GM21526 (cell line): ENCODE data around the gene DMWD.
"Not testable (repeated sequence)": the region's sequence is repeated elsewhere in the genome, so short reads cannot be mapped to it uniquely, and the experiment has no call there.

Experiments used
- ATAC-seq: cut with Tn5 transposase; IDR thresholded peaks from one replicate; pipeline ENCODE4 v1.9.1; 2021; ENCODE audit warnings: moderate library complexity; ENCODE audit not compliant: unreplicated experiment, low FRiP score

Gene DMWD

GRCh38 chr19:45757695-45758094, 35.0 kb downstream of the DMWD start:
- no peak for ATAC-seq

GRCh38 chr19:45754323-45754722, 38.3 kb downstream of the DMWD start:
- no peak for ATAC-seq

DNA sequence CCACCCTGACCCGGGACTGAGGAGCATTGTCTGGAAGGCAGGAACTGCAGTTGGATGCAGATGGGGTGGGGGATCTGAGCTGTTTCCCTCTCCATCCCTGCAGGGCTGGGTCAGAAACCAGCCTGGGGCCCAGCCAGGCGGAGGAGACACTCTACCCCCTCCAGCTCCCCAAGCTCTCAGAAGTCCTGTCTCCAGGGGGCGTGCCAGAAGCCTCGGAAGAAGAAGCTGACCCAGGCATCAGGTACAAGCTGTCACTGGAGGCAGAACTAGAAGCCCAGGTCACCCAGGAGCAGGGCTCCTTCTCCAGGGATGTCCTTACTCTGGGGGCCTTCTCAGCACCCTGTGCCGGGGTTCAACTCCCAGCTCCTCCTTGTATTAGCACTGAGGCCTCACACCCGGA, 39.1 kb downstream of the DMWD start:
- ATAC-seq, result no peak

GRCh38 chr19:45752639-45753038, 40.0 kb downstream of the DMWD start:
- ATAC-seq, result no peak

- ATAC-seq, result not testable (repeated sequence)
These were observed 41.2 kb downstream of the DMWD start for GRCh38 chr19:45751483-45751882.

GRCh38 chr19:45747513-45747912, 45.1 kb downstream of the DMWD start:
- ATAC-seq, result no peak

DNA sequence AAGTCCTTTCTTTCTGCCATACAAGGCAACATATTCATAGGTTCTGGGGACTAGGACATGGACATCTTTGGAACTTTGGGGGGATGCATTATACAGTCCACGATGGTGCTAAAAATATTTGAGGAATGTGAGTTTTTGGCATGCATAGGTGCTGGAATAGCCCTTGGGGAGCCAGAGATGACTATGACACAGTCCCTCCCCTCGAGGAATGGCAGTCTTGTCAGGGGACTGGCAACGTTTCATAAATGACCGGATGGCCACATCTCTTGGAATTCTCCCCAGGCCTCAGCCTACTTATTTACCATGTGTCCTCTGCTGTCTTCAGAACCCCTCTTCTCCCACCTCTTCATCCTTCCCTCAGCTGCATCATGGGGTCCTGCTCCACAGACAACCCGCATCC, 45.8 kb downstream of the DMWD start:
- ATAC-seq, result no peak

DNA sequence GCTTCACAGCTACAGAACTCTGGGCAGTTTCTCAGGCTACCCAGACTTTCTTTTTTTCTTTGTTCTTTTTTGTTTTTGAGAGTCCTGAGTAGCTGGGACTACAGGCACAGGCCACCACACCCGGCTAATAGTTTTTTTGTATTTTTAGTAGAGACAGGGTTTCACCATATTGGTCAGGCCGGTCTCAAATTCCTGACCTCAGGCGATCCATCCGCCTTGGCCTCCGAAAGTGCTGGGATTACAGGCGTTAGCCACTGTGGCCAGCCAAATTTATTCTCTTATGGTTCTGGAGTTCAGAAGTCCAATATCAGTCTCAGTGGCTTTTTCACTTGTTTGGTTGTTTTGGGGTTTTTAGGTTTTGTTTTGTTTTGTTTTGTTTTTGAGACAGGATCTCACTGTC, 47.0 kb downstream of the DMWD start:
- no peak for ATAC-seq

DNA sequence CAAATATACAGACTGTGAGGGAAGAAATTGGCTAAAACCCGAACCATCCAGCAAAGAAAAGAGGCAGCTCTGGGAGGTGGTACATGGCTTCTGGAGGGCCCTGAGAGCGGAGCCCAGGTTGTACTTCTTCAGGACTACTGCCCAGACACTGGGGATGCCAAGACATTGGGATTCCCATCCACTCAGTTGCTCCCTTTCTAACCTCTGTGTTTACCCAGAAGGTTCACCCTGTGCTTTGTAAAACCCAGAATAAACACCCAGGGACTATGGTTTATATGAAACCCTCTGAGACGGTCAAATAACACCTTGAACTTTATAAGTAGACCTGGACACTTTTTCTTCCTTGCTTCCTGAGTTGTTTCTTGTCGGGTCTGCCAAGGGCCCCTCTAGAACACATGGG, 49.7 kb downstream of the DMWD start:
- ATAC-seq, result no peak

- no peak for ATAC-seq
These were observed 52.9 kb downstream of the DMWD start for GRCh38 chr19:45739498-45740439.

GRCh38 chr19:45733160-45733810, 59.4 kb downstream of the DMWD start, which contains the start of gene MEIOSIN:
TSS of gene MEIOSIN (plus strand) at chr19:45733439. CDS start at chr19:45735377, 1,938 bp downstream.
- ATAC-seq, result no peak
